ENCODE measurements around the gene PADI2. TPM values are rescaled to one million over a fixed set of nuclear protein-coding genes. Genes with fewer than 3 reads are reported as not detected.

PADI2 gene
- total and polyA plus RNA-seq, 2 experiments from 2014 or later: 1.7 to 4.3 TPM

DNA sequence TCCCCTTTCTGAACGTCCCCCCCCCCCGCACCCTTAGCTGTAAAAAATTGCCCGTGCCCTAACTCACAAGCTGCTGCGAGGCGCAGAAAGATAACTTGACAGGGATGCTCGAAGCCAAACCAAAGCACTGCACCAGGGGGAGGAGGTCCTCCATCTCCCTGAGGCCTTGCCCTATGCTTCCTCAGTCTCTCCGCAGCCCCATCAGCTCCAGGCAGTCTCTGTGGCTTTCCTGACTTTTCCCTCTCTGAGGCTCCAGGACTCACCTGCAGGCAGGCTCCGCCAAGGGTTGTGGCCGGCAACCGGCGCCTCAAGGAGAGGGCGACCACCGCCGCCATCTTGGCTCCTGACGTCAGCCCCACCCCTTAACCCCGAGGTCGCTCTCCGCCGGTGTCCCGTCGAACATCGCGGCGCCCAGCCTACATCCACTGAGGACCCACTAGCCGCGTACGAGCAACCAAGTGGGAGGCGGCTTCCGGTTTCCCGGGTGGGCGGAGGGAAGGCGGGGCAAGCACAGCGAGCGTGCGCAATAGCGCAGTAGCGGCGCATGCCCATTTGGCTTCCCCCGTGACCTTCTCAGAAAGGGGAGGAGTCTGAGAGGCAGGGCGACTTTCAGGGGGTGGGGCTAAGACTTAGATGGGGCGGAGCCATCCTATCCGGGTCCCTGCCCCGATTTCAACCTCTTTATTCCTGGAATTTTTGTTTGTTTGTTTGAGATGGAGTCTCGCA is 65.4 kb downstream of the PADI2 start, which contains the start of gene SDHB (continued):
- TF ChIP-seq, protein P1, sequence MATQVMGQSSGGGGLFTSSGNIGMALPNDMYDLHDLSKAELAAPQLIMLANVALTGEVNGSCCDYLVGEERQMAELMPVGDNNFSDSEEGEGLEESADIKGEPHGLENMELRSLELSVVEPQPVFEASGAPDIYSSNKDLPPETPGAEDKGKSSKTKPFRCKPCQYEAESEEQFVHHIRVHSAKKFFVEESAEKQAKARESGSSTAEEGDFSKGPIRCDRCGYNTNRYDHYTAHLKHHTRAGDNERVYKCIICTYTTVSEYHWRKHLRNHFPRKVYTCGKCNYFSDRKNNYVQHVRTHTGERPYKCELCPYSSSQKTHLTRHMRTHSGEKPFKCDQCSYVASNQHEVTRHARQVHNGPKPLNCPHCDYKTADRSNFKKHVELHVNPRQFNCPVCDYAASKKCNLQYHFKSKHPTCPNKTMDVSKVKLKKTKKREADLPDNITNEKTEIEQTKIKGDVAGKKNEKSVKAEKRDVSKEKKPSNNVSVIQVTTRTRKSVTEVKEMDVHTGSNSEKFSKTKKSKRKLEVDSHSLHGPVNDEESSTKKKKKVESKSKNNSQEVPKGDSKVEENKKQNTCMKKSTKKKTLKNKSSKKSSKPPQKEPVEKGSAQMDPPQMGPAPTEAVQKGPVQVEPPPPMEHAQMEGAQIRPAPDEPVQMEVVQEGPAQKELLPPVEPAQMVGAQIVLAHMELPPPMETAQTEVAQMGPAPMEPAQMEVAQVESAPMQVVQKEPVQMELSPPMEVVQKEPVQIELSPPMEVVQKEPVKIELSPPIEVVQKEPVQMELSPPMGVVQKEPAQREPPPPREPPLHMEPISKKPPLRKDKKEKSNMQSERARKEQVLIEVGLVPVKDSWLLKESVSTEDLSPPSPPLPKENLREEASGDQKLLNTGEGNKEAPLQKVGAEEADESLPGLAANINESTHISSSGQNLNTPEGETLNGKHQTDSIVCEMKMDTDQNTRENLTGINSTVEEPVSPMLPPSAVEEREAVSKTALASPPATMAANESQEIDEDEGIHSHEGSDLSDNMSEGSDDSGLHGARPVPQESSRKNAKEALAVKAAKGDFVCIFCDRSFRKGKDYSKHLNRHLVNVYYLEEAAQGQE (IDR thresholded peaks at IDR 0.05; ENCODE audit: unreplicated experiment): no peak
- TF ChIP-seq STAT1 (IDR thresholded peaks at IDR 0.05; ENCODE audit: unreplicated experiment) (no peak), CREB1 (CRISPR knock-in tag; IDR thresholded peaks at IDR 0.05; ENCODE audit: low read depth) (peak; percentile 88), POLR2AphosphoS5 (IDR thresholded peaks at IDR 0.05; ENCODE audit: low read depth) (peak; percentile 77)
- TF ChIP-seq, protein P2, sequence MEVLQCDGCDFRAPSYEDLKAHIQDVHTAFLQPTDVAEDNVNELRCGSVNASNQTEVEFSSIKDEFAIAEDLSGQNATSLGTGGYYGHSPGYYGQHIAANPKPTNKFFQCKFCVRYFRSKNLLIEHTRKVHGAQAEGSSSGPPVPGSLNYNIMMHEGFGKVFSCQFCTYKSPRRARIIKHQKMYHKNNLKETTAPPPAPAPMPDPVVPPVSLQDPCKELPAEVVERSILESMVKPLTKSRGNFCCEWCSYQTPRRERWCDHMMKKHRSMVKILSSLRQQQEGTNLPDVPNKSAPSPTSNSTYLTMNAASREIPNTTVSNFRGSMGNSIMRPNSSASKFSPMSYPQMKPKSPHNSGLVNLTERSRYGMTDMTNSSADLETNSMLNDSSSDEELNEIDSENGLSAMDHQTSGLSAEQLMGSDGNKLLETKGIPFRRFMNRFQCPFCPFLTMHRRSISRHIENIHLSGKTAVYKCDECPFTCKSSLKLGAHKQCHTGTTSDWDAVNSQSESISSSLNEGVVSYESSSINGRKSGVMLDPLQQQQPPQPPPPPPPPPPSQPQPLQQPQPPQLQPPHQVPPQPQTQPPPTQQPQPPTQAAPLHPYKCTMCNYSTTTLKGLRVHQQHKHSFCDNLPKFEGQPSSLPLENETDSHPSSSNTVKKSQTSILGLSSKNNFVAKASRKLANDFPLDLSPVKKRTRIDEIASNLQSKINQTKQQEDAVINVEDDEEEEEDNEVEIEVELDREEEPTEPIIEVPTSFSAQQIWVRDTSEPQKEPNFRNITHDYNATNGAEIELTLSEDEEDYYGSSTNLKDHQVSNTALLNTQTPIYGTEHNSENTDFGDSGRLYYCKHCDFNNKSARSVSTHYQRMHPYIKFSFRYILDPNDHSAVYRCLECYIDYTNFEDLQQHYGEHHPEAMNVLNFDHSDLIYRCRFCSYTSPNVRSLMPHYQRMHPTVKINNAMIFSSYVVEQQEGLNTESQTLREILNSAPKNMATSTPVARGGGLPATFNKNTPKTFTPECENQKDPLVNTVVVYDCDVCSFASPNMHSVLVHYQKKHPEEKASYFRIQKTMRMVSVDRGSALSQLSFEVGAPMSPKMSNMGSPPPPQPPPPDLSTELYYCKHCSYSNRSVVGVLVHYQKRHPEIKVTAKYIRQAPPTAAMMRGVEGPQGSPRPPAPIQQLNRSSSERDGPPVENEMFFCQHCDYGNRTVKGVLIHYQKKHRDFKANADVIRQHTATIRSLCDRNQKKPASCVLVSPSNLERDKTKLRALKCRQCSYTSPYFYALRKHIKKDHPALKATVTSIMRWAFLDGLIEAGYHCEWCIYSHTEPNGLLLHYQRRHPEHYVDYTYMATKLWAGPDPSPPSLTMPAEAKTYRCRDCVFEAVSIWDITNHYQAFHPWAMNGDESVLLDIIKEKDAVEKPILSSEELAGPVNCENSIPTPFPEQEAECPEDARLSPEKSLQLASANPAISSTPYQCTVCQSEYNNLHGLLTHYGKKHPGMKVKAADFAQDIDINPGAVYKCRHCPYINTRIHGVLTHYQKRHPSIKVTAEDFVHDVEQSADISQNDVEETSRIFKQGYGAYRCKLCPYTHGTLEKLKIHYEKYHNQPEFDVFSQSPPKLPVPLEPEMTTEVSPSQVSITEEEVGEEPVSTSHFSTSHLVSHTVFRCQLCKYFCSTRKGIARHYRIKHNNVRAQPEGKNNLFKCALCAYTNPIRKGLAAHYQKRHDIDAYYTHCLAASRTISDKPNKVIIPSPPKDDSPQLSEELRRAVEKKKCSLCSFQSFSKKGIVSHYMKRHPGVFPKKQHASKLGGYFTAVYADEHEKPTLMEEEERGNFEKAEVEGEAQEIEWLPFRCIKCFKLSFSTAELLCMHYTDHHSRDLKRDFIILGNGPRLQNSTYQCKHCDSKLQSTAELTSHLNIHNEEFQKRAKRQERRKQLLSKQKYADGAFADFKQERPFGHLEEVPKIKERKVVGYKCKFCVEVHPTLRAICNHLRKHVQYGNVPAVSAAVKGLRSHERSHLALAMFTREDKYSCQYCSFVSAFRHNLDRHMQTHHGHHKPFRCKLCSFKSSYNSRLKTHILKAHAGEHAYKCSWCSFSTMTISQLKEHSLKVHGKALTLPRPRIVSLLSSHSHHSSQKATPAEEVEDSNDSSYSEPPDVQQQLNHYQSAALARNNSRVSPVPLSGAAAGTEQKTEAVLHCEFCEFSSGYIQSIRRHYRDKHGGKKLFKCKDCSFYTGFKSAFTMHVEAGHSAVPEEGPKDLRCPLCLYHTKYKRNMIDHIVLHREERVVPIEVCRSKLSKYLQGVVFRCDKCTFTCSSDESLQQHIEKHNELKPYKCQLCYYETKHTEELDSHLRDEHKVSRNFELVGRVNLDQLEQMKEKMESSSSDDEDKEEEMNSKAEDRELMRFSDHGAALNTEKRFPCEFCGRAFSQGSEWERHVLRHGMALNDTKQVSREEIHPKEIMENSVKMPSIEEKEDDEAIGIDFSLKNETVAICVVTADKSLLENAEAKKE (CRISPR knock-in tag; IDR thresholded peaks at IDR 0.05): no peak
